Measurements from ENCODE around the gene SFMBT2. TPM values are rescaled to one million over a fixed set of nuclear protein-coding genes. Genes with fewer than 3 reads are reported as not detected.

SFMBT2 gene
- polyA plus RNA-seq, 1 donor: 3.5 TPM

DNA sequence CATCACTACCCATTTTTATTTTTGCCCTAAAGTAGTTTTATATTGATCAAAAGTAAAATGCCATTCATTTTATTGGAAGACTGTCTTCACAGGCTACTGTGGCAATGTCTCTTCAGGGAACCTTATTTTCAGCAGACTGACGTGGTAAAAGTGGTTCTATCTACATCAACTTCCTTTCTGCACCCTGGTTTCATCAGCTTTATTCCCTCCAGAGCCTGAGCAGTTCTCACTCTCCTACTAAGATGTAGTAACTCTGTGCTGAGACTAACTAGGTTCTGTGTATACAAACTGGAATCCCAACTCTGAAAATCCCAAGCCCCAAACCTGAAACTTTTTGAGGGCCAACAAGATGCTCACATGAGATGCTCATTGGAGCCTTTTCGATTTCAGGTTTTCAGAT lies 155.3 kb downstream of the SFMBT2 start:
- no peak overlapping the region for H3K27ac ChIP-seq (ENCODE audit: low read length)
- no CpG with 5 or more reads among the region's 2 CpGs for WGBS (ENCODE audit: insufficient coverage, low lambda C conversion rate)

DNA sequence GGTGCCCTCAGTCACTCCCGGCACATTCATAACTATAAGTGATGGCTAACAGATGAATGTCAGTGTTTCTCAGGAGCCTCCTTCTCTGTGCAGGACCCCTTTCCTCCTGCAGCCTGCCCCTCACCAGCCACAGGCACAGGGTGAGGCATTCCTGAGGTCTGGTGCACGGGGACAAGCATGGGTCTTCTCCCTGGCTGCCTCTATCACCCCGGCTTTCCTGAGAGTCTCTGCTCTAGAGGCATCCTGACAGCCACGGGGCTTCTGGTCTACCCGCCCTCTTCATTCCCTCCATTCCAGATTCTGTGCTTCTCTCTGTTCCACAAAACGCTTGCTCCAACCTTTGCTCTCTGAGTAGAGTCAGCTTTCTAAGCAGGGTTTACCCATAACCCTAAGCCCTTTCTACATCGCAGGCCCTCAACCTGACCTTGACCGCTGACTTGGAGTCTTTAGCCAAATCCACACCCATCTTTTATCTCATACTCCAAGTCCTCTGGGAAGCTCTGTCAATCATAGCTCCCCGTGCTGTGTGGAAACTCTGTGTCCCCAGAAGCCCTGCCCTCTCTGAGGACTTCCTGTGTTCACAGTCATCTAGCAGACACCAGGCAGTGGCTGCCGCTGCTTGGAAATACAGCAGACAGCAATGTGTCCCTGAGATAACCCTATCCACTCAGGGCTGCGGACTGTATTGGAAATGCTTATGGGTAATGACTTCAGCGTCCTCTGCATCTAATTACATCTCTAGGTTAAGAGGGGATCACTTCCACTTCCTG lies 159.0 kb downstream of the SFMBT2 start:
- no peak for DNase-seq
- Histone ChIP-seq H3K9me3 (ENCODE audit: control insufficient read depth, low read depth, low read length) (no peaks in the 10 kb centered on the region), H3K36me3 (ENCODE audit: control insufficient read depth, insufficient read depth, low read length) (no peaks in the 10 kb centered on the region), H3K4me3 (ENCODE audit: low read length) (no peak overlapping the region), H3K27ac (ENCODE audit: low read length) (no peak overlapping the region), H3K4me1 (ENCODE audit: control insufficient read depth, insufficient read depth, low read length) (no peaks in the 10 kb centered on the region), H3K27me3 (ENCODE audit: control insufficient read depth, insufficient read depth, low read length) (no peaks in the 10 kb centered on the region)
- 40% methylated on average over 1 of the region's 12 CpGs for WGBS (ENCODE audit: insufficient coverage, low lambda C conversion rate)

More for the DNA sequence above, 155.3 kb downstream of the SFMBT2 start:
- no peak for DNase-seq
- no peaks in the 10 kb centered on the region for H3K36me3 ChIP-seq (ENCODE audit: control insufficient read depth, insufficient read depth, low read length)
- no peaks in the 10 kb centered on the region for H3K27me3 ChIP-seq (ENCODE audit: control insufficient read depth, insufficient read depth, low read length)
- H3K4me3 ChIP-seq (ENCODE audit: low read length): no peak overlapping the region
- H3K9me3 ChIP-seq (ENCODE audit: control insufficient read depth, low read depth, low read length): no peaks in the 10 kb centered on the region
- no peaks in the 10 kb centered on the region for H3K4me1 ChIP-seq (ENCODE audit: control insufficient read depth, insufficient read depth, low read length)

DNA sequence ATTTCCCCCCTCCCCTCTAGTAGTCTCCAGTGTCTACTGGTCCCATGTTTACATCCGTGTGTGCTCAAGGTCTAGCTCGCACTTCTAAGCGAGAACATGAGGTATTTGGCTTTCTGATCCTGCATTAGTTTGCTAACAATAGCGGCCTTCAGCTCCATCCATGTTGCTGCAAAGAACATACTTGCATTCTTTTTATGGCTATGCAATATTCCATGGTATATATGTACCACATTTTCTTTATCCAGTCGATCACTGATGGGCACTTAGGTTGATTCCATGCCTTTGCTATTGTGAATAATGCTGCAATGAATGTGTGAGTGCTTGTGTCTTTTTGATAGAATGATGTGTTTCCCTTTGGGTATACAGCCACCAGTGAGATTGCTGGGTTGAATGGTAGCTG lies 160.6 kb downstream of the SFMBT2 start:
- no CpG with 5 or more reads among the region's 5 CpGs for WGBS (ENCODE audit: insufficient coverage, low lambda C conversion rate)
- Histone ChIP-seq H3K4me3 (ENCODE audit: low read length) (no peak overlapping the region), H3K4me1 (ENCODE audit: control insufficient read depth, insufficient read depth, low read length) (no peaks in the 10 kb centered on the region), H3K9me3 (ENCODE audit: control insufficient read depth, low read depth, low read length) (no peaks in the 10 kb centered on the region), H3K27ac (ENCODE audit: low read length) (no peak overlapping the region), H3K36me3 (ENCODE audit: control insufficient read depth, insufficient read depth, low read length) (no peaks in the 10 kb centered on the region), H3K27me3 (ENCODE audit: control insufficient read depth, insufficient read depth, low read length) (no peaks in the 10 kb centered on the region)
- no peak for DNase-seq

DNA sequence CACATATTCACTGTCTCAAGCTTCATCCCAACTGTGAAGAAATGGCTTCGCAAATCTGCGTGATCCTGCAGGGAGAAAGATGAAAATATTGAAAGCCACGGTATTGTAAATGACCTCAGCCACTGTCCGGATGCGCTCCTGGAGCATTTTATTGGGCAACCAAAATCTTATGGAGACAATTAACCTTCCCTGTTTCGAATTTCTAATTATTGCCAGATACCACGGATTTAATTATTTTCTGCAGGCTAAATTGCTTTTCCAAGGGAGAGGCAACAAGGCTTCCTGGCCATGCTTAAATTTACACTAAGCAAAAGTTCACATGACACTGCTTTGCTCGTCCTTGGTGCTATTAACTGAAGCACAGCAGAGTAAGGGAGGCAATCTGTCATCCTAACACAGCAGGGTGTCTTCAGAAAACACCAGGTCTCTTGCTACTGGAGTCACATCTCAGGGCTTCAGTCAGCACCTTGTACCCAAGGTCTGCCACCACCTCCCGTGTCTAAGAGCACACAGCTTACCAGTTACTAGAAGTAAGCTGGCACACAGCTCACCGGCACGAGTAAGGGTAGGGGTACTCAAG lies 162.2 kb downstream of the SFMBT2 start:
- no peak for DNase-seq
- Histone ChIP-seq H3K27ac (ENCODE audit: low read length) (no peak overlapping the region), H3K27me3 (ENCODE audit: control insufficient read depth, insufficient read depth, low read length) (no peaks in the 10 kb centered on the region), H3K9me3 (ENCODE audit: control insufficient read depth, low read depth, low read length) (no peaks in the 10 kb centered on the region), H3K4me3 (ENCODE audit: low read length) (no peak overlapping the region), H3K4me1 (ENCODE audit: control insufficient read depth, insufficient read depth, low read length) (no peaks in the 10 kb centered on the region), H3K36me3 (ENCODE audit: control insufficient read depth, insufficient read depth, low read length) (no peaks in the 10 kb centered on the region)
- 89% methylated on average over 2 of the region's 11 CpGs for whole genome bisulfite sequencing (ENCODE audit: insufficient coverage, low lambda C conversion rate)

DNA sequence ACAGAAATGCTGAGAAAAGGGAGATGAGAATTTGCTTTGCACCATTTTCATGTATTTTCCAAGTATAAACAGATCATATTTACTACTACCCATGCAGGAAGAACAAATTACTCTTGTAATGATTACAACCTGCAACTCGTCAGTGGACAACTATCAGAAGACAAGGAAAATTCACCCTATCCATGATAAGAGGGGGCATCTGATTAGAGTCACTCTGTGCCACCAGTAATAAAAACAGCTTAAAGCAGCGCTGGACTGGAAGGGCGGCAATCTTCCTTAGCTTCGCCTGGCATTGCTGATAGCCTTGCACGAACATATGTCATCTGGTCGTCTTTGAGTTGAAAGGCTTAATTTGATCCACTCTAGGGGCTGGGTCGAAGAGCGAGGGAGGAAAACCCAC lies 162.7 kb downstream of the SFMBT2 start:
- peaks cover 1% of the 10 kb centered on the region for H3K36me3 ChIP-seq (ENCODE audit: control insufficient read depth, insufficient read depth, low read length)

DNA sequence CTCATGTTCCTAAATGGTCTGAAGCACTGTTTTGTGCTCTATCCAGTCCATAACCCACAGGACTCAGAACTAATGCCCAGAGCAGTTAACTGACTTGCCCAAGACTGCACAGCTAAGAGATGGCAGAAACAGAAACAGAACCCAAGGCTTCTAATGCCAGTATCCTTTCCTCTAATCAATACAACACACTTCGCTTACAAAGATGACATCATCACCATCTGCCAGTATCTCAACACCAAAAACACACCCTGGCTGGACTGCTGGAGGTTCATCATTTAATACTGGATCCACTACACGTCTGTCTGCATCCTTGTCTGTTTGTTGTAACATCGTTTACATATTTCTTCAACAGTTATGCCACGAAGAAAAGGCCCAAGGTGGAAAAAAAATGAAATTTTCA lies 165.3 kb downstream of the SFMBT2 start:
- Histone ChIP-seq H3K27ac (ENCODE audit: low read length) (no peak overlapping the region), H3K4me1 (ENCODE audit: control insufficient read depth, insufficient read depth, low read length) (no peaks in the 10 kb centered on the region), H3K4me3 (ENCODE audit: low read length) (no peak overlapping the region), H3K9me3 (ENCODE audit: control insufficient read depth, low read depth, low read length) (no peaks in the 10 kb centered on the region), H3K27me3 (ENCODE audit: control insufficient read depth, insufficient read depth, low read length) (no peaks in the 10 kb centered on the region), H3K36me3 (ENCODE audit: control insufficient read depth, insufficient read depth, low read length) (peaks cover 3% of the 10 kb centered on the region)
- no peak for DNase-seq
- 89% methylated on average over 2 of the region's 4 CpGs for WGBS (ENCODE audit: insufficient coverage, low lambda C conversion rate)

More for the DNA sequence above, 162.7 kb downstream of the SFMBT2 start:
- Histone ChIP-seq H3K4me1 (ENCODE audit: control insufficient read depth, insufficient read depth, low read length) (no peaks in the 10 kb centered on the region), H3K9me3 (ENCODE audit: control insufficient read depth, low read depth, low read length) (no peaks in the 10 kb centered on the region), H3K4me3 (ENCODE audit: low read length) (no peak overlapping the region), H3K27ac (ENCODE audit: low read length) (no peak overlapping the region), H3K27me3 (ENCODE audit: control insufficient read depth, insufficient read depth, low read length) (no peaks in the 10 kb centered on the region)
- DNase-seq: no peak
- WGBS (ENCODE audit: insufficient coverage, low lambda C conversion rate): 80% methylated on average over 1 of the region's 8 CpGs

DNA sequence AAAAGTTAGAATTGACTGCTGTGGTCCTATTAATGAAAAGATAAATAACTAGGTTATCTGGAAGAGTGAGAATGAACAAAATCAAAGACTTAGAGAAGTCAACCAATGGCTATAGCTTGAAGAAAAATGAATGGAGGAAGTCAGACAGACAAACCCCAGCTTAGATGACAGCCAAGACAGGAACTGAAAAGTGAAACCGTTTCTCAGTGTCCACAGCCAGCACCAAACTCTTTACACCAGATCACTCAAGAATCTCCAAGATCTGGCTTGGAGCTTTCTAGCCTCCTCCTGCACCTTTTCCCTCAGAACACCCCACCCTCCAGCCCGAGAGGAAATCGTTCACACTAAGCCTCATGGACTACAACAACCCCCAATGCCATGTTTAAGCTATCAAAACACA lies 167.0 kb downstream of the SFMBT2 start:
- no peaks in the 10 kb centered on the region for H3K27me3 ChIP-seq (ENCODE audit: control insufficient read depth, insufficient read depth, low read length)
- no peak overlapping the region for H3K27ac ChIP-seq (ENCODE audit: low read length)
- no peaks in the 10 kb centered on the region for H3K9me3 ChIP-seq (ENCODE audit: control insufficient read depth, low read depth, low read length)
- H3K4me3 ChIP-seq (ENCODE audit: low read length): no peak overlapping the region
- no peaks in the 10 kb centered on the region for H3K4me1 ChIP-seq (ENCODE audit: control insufficient read depth, insufficient read depth, low read length)
- DNase-seq: no peak
- peaks cover 3% of the 10 kb centered on the region for H3K36me3 ChIP-seq (ENCODE audit: control insufficient read depth, insufficient read depth, low read length)
- WGBS (ENCODE audit: insufficient coverage, low lambda C conversion rate): 50% methylated on average over 2 of the region's 3 CpGs

DNA sequence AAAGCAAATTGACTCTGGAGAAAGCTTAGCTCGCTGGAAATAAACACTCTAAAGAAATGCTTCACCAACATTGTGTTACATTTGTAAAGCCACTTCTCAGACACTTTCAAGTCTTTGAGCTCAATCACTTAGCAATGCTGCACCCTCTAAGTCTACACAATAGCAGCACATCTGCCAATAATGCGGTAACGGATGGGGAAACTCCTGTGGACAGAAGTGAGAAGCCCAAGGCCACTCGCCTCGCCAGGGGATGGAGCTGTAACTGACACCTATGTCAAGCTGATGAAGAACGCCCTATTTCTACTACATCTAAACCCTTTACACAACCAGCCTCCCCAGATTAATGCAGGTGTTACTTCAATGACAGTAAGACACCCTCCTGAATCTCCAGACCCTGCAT lies 167.7 kb downstream of the SFMBT2 start:
- Histone ChIP-seq H3K4me1 (ENCODE audit: control insufficient read depth, insufficient read depth, low read length) (no peaks in the 10 kb centered on the region), H3K4me3 (ENCODE audit: low read length) (no peak overlapping the region), H3K27me3 (ENCODE audit: control insufficient read depth, insufficient read depth, low read length) (no peaks in the 10 kb centered on the region), H3K27ac (ENCODE audit: low read length) (no peak overlapping the region), H3K36me3 (ENCODE audit: control insufficient read depth, insufficient read depth, low read length) (peaks cover 3% of the 10 kb centered on the region), H3K9me3 (ENCODE audit: control insufficient read depth, low read depth, low read length) (no peaks in the 10 kb centered on the region)
- 100% methylated on average over 2 of the region's 6 CpGs for WGBS (ENCODE audit: insufficient coverage, low lambda C conversion rate)
- DNase-seq: no peak

DNA sequence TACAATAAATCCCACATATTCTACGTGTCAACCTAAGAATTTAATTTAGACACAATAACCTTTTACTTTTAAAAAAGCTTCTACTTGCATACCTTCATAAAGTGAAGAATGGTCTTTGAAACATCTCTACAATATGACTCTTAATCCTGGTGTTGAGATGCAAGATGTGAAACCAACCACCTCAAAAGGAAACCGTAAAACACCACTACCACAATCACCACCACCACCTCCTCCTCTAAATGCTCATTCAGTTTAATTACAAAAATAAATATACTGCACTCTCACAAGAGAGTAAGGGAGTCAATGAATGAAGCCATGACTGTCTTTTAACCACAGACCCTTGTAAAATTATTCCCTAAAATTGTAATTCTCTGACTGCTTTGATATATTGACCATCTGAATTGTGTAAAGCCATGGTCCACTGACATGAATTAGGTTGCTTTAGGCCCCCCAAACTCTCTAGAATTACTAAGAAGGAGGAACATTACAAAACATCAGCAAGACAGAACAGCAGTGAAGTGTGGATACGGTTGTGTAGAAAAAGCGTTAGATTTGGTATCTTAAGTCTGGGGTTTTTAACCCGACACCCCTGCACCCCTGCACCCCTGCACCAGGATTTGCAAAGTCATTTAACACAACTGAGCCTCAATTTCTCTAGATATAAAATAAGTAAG lies 171.4 kb downstream of the SFMBT2 start:
- 83% methylated on average over 1 of the region's 5 CpGs for WGBS (ENCODE audit: insufficient coverage, low lambda C conversion rate)
- DNase-seq: no peak
- Histone ChIP-seq H3K4me1 (ENCODE audit: control insufficient read depth, insufficient read depth, low read length) (no peaks in the 10 kb centered on the region), H3K9me3 (ENCODE audit: control insufficient read depth, low read depth, low read length) (no peaks in the 10 kb centered on the region), H3K27me3 (ENCODE audit: control insufficient read depth, insufficient read depth, low read length) (no peaks in the 10 kb centered on the region), H3K4me3 (ENCODE audit: low read length) (no peak overlapping the region), H3K27ac (ENCODE audit: low read length) (no peak overlapping the region), H3K36me3 (ENCODE audit: control insufficient read depth, insufficient read depth, low read length) (peaks cover 3% of the 10 kb centered on the region)

DNA sequence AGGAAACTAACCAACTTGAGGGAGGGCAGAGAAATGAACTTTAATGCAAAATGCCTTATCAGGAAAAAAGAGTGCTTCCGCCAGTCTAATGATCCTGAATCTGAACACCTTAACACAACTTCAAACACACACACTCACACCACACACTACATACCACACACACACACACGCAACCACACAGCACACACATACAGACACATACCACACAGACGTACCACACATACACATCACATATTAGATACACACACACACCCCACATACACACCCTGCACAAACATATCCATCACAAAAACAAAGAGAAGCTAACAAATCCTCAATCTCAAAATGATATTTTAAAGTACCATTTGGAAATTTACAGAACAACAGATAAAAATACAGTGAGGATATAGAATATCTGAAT lies 175.5 kb downstream of the SFMBT2 start:
- no peak overlapping the region for H3K27ac ChIP-seq (ENCODE audit: low read length)
- no peaks in the 10 kb centered on the region for H3K36me3 ChIP-seq (ENCODE audit: control insufficient read depth, insufficient read depth, low read length)
- H3K4me3 ChIP-seq (ENCODE audit: low read length): no peak overlapping the region
- H3K27me3 ChIP-seq (ENCODE audit: control insufficient read depth, insufficient read depth, low read length): no peaks in the 10 kb centered on the region
- no peaks in the 10 kb centered on the region for H3K4me1 ChIP-seq (ENCODE audit: control insufficient read depth, insufficient read depth, low read length)
- WGBS (ENCODE audit: insufficient coverage, low lambda C conversion rate): no CpG with 5 or more reads among the region's 3 CpGs
- H3K9me3 ChIP-seq (ENCODE audit: control insufficient read depth, low read depth, low read length): no peaks in the 10 kb centered on the region
- DNase-seq: no peak
